GM21723 (cell line): ENCODE measurements around the gene MOB3B.
"Not testable (repeated sequence)": the region's sequence is repeated elsewhere in the genome, so short reads cannot be mapped to it uniquely, and the experiment has no call there.

Source experiments
- ATAC-seq: cut with Tn5 transposase; IDR thresholded peaks from one replicate; pipeline ENCODE4 v1.9.1; 2021; ENCODE audit warnings: mild to moderate bottlenecking, moderate library complexity; ENCODE audit not compliant: unreplicated experiment

MOB3B gene

DNA sequence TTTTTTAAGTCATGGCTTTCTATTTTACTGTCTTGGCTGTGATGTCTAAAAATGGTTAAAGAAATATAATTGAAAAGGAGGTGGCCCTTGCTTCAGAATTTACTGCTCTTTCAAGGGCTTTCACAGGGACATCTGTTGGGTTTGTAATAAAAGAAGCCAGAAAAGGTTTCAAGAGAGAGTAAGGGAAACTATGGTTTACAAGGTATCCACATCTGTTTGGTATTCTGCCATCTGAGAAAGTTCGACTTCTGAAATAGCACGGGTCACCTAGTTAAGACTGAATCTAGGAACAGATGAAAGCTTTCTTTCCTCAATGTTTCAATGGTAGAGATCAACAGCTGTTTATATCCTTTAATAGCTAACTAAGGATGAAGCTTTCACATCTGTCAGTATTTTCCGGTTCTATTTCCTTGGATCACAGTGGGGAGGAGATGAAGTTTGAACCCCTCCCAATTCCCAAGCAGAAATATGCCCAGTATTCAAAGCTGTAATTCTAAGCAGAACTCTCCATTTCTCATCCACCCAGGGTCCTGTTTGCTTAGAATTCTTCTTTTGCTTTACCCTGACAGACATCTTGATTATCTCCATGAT is 78.3 kb downstream of the MOB3B start:
- ATAC-seq: no peak

DNA sequence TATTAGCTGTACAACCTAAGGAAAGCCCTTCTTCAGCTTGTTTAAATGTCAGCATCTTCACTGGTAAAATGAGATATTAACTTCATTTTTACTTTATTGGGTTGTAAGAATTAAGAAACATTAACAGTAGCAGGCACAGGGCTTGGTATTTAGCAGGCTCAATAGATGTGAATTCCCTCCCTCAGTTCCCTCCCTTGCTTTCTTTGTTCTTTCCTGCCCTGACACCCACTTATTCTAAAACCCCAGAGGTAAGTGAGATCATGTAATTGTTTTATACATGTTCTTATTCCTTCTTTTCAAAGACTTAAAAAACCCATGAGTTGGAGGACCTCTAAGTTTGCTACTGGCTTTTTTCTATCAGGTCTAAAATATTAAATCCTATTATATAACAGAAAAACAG is 78.9 kb downstream of the MOB3B start:
- ATAC-seq: no peak

DNA sequence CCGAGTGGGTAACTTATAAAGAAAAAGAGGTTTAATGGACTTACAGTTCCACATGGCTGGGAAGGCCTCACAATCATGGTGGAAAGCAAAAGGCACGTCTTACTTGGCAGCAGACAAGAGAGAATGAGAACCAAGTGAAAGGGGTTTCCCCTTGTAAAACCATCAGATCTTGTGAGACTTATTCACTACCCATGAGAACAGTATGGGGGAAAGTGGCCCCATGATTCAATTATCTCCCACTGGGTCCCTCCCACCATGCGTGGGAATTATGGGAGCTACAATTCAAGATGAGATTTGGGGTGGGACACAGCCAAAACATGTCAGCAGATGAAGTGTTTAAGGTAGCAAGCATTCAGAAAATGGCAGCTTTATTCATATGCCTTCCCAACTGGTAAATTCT is 81.3 kb downstream of the MOB3B start:
- not testable (repeated sequence) for ATAC-seq

DNA sequence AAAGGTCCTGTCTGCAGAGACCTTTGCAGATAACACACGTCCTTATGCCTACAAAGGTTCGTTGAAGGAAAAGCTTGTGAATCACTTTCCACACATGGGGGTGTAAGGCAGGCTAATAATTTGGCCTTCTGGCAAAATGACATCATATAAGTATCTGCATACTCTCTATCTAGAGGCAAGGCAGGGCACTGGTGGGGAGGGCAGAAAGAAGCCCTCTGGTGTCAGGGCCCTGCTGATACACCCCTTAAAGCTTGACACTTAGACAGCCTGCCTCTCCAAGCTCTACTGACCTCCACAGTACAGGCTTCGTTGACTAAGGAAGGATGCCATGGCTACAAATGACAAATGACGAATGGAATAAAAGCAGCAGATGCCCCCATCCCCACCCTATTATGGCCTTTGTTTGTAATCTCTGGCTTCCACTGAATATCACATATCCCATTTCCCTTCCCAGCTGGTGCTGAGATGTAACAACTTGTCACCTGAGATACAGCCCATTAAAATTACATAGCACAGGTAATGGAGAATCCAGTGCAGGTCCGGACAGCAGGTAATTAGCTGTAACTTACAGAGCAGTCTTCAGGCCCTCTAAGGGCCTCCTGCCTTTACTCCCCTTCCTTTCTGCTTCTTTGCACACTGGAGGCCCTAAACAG is 82.5 kb downstream of the MOB3B start:
- no peak for ATAC-seq

DNA sequence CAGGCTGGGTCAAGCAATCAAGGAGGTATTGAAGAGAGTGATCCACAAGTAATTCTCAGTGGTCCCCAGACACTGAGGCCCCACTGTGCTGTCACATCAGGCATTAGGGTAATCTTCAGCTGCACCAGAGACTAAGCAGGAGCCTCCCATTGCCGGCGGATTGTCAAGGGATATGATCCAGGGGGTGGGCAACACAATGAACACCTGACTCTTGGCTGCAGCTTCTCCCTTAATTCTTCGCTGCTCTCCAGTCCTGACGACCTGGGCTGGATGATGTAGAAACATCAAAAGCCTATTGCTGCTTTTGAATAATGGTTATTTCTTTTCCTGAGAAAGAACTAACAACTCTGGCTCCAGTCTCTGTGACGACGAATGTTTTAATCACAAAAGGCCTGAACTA is 83.9 kb downstream of the MOB3B start:
- no peak for ATAC-seq

DNA sequence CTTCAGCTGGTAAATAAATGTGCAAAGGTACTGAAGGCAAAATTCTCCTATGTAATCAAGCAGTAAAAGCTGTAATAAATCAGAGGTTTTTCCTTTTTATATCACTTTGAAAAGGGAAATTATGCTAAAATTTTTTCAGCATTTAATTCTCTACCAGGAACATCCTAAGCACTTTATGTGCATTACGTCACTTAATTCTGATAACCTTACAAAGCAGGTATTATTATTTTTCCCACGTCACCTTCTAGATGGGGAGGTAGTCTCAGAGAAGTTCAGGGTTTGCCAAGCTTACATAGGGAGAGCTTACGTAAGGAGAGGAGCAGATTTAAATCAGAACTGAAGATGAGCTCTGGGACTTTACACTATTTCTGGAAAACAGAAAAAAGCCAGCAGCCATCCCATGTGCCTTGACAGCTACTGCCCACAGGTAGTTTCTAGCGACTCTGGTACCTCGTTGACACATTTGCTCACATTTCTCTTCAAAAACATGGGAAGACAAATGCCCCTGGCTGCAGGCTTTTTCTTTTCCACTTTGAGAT is 84.5 kb downstream of the MOB3B start:
- ATAC-seq: no peak

DNA sequence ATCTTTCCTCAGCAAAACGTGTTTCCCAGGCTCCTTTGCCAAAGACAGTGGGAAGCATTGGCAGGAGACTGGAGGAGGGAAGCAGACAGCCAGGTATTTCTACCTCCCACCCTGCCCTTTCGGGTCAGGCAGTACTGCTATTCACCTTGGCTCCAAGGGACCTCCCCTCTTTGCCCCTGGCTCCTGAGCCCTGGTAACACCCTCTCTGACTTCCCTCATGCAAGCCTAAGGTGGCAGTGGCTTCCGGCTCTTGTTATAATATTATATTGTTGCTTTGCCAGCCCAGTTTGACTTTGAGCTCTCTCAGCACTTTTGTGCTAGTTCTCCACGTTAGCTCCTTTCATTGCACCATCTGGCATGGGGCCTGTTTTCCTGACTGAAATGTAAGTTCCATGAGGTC is 87.2 kb downstream of the MOB3B start:
- no peak for ATAC-seq

DNA sequence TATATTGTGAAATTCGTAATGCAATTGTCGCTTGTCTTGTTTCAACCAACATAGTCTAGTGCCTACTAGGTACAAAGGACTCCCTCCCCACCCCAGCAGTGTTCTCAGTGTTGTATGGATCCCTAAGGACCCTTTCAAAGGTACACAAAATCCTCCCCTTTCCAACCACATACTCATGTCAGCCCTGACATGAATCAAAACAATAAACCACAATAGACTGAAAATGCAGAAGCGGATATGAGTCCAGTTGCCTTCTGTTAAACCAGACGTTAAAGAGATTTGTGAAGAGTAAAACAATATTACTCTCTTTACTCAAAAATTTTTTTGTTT is 87.9 kb downstream of the MOB3B start:
- peak; percentile 96 for ATAC-seq

DNA sequence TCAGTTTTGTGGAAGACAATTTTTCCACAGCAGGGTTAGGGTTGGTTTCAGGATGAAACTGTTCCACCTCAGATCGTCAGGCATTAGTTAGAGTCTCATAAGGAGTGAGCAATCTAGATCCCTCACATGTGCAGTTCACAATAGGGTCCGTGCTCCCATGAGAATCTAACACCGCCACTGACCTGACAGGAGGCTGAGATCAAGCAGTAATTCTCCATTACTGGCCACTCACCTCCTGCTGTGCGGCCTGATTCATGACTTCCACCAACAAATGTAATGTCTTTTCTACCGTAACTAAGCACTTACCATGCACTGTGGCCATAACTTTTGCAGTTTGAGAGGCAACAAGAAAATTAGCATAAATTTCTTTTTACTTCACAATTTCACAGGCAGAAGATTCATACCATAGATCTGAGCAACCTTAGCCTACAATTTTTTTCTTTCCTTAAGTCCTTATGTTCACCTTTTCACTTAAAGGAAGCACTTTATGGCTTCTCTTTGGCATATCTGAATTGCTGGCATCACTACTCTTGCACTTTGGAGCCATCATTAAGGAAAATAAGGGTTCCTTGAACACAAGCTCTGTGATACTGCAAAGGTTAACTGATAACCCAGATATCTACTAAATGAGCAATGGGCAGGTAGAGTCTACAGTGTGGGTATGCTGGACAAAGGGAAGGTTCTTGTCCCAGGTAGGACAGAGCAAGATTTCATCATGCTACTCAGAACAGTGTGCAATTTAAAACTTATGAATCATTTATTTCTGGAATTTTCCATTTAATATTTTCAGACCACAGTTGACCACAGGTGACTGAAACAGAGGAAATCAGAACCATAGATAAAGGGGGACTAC is 88.5 kb downstream of the MOB3B start:
- no peak for ATAC-seq

DNA sequence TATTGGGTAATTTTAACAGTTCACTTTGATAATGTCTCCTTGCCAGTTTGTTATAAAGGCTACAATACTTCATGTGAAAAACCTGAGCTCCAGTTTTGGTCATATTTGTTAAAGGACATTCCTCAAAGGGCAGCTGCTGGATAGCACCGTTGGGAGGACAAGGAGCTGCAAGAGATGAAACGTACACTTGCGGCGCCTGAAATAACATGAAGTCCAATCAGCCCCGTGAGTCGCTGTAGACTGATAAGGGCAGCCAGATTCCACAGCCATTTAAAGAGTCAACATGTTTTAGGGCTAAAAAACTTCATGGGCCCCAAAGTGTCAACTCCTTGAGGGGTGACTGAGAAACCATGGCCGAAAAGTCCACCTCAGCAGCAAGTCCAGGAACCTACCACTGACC is 91.1 kb downstream of the MOB3B start:
- no peak for ATAC-seq

DNA sequence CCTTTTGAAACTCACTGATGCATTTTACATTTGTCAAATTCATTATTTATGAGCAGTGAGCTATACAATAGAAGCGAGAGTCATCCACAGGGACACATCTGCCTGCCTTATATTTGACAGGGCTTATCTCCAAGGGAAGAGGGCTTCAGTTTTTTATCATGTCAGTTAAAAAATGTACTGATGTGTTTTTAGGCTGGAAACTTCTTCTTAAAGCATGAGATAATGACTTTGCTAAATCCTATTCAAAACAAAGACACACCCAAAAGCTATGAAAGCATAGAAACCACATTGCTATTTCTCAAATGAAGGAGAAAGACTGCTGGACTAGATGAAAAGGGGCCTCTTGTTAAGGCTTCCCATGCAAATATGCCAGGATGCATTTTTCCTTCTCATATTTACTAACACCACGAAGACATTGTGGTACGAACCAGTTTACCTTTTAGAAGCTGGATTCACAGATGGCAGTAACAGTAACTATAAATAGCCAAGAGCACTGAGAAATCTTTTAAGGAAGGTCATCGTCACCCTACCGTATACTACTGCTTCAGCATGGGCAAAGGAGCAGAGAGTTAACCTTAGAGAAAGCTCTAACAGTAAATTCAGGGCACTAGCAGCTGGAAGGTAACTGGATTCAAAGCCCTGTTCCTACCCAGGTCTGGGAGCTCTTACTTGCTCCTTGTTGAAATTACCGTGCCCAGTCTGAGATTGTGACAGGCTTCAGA is 91.8 kb downstream of the MOB3B start:
- ATAC-seq: no peak

DNA sequence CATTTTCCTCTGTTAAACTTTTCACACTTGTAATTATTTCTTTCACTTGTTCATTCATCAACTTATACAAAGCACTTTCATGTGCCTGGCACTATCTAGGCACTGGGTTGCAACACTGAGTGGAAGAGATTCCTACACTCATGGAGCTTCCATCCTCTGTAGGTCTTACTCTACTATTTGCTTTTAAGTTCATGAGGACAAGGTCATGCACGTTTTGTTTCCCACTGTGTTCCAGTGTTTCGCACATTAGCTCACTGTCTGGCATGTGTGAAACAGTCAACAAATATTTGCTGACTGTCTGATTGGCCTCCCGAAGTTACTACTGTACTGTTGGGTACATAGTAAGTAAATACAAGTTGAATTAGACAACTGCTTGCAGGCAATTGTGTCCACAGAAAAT is 93.4 kb downstream of the MOB3B start:
- no peak for ATAC-seq

DNA sequence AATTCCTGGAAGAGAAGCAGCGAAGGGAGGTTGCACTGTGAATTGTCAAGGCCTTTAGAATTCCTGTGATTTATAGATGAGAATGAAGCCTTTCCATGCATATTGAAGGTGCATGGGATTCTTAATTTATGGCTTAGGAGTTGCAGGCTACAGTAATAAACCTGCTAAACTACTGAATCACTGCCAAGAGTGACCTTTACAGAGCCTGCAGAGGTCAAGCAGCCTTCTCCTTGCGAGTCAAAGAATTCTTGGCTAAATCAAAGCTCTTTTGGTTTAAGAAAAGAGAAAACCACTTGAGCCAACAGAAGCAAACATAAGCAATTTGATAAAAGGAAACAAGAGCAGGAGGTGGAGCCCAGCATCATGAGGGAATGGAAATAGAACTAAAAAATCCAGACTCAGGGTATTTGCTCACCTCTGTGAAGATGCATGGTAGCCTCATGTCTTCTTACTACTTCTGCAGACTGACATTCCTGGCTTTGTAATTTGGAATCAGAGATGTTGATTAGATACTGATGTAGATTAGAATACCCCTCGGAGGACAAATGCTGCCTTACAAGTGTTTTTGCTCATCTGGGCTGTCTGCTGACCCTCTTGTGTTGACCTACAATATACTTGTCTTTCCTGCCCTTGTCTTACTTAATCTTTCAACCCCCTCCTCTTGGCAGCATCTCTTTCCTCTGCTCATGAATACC is 95.8 kb downstream of the MOB3B start:
- ATAC-seq: no peak

DNA sequence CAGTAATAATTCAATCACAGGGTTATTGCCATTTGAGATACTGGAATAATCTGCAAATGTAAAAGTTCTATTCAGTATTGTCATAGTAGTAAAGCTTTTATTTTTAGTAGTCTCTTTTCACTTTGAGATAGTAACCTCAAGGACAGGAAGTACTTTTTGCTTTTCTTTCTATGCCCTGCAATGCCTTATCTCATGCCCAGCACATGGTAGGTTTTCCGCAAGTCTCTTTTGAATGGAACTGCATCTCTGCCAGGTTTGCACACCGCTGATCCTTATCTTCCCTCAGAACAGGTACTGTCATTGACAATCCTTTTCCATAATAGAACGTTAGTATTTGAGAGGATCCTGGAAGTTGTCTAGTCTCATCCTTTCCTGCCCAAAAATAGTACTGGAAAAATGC is 97.3 kb downstream of the MOB3B start:
- ATAC-seq: no peak

DNA sequence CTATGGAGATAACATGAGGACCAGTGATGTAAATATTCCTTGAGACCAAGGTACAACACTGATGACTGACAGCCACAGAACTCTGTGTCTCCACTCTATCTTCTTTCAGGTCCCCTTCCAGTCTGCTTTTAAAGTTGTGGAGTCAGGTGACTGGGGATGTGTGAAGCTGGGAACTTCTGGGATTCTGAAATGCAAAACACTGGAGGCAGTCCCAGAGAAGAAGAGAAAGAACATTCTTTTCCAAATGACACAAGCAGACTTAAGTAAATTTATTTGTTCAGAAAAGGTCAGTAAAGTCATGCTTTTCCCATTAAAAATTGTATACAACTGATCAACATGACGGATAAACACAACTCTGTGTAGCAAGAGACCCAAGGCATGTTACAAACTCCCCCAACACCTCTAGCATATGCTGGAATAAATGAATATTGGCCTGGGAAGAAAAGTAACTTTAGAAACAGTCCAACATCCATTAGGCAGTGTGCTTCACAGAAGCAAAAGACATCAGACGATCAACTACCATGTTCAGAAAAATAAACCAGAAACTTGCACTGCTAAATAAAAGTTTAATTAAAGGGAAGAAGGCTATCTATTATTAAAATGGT is 98.0 kb downstream of the MOB3B start:
- ATAC-seq: no peak

DNA sequence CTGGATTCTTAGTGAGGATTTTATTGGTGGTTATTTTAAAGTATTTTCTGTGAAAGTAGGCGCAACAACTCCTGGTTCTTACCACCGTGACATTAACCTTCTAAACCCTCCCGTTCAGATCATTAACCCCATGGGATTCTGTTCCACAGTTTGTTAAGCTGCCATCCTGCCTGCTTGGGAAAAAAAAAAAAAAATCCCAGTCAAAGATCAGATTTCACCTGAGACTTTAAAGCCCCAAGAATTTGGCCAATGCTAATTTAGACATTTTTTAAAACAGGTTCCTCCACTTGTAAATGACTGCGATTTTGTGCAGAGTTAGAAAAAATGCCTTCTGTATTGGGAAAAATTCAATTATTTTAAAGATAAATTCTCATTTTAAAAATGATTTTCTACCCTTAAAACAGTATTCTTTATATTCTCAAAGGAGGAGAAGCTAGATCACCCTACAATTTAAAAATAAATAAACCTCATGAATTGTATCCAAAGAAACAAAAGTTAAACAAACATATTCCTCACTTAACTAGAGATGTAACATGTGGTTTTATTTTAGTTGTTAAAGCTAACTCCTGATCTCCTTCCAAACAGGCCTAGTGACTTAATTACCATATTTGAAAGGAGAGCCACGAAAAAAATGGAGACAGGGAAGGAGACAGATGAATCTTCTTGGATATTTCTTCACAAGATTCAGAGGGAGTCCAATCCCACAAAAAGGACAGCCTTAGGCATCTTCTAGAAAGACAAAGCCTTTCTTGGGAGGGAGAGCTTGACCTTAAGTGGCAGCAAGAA is 98.7 kb downstream of the MOB3B start:
- ATAC-seq: no peak

DNA sequence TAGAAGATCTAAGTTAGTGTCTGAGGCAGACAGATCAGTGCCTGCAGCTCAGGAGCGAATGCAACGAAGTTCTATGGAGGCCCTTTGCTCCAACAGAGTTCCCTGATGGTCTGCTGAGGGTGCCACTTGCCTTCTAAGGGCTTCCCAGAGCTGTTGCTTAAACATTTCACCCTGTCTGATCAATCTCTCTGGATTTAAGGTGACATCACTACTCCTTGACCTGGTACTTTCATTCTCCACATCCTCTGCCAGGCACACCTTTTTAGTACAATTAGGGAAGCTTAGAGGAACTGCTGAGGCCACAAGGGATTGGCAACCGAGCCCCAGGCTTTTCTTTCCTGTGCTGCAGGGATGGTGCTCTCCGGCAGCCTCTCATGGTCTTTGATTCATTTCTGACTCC is 99.7 kb downstream of the MOB3B start:
- no peak for ATAC-seq

DNA sequence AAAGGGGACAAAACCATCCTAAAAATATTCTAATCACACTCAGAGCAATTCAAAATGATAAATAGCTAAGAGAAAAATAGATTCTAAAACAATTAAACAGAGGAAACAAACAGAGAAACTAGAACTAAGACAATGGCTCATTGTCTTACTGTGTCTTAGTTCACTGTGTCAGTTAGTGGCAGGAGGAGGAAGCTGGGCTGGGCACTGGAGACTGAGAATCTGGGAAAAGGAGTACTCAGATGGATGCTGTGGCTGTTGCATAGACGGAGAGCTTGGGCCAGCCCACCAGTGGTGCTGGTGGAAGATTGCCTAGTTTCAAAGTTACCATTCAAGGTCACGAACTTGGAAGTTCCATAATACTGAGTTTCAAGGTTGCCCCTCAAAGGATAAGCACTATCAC is 100.2 kb downstream of the MOB3B start:
- no peak for ATAC-seq

DNA sequence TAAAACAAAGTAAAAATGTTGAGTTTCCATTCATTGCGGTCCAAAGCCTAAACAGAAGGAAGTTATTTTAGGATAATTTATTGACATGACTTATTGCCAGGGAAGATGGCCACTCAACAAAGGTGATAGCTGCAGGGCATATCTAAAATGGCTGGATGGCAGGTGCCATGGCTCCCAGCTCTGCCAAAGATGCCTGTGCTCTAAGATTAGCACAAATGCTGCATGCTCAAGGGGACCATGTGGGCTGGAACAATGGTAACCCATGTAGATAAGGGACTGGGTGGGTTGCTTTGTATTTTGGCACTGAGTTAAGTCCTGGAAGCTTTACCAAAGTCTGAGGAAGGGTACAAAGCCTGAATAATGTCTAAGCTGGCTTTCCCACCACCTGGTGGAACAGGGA is 101.1 kb downstream of the MOB3B start:
- no peak for ATAC-seq

DNA sequence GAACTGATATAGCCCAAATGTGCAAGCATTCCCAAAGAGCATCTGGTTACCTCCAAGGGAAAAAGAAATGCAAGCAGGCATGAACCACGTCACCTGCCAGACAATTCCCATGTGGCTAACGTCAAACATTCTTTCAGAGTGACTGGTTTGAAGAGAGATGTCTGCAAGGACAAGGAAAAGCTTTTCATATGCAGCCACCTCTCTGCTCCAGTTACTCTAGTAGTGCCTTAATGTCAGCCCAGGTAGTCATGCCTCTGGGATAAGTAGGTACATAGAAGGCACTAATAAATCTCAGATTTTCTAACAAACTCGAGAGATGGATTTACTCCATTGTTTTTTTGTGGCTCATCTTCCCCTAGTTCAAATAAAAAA is 102.4 kb downstream of the MOB3B start:
- ATAC-seq: no peak
